Uterus (tissue), 2 donors: ENCODE results near the gene NIN.

Experiments used
- POLR2A ChIP-seq, 2 donors: fragments of 450-650 bp; IDR thresholded peaks; one replicate each; pipeline ENCODE4 v1.6.1; 2016; ENCODE audit warnings: antibody characterized with exemption in 2 of 2, mild to moderate bottlenecking in 1 of 2, moderate library complexity in 1 of 2
- TF ChIP-seq, protein P1 (sequence below), 4 experiments: fragments of 200-600 bp in 2 of 4; fragments of 450-650 bp in 2 of 4; sonication (generic) in 2 of 4; IDR thresholded peaks; one replicate each; pipeline ENCODE4 v1.5.1; 2016 to 2019; ENCODE audit warnings: antibody characterized with exemption in 4 of 4, mild to moderate bottlenecking in 2 of 4, moderate library complexity in 1 of 4

GRCh38 chr14:50750323-50750722 lies 80.6 kb downstream of the NIN start:
- TF ChIP-seq, protein P1, sequence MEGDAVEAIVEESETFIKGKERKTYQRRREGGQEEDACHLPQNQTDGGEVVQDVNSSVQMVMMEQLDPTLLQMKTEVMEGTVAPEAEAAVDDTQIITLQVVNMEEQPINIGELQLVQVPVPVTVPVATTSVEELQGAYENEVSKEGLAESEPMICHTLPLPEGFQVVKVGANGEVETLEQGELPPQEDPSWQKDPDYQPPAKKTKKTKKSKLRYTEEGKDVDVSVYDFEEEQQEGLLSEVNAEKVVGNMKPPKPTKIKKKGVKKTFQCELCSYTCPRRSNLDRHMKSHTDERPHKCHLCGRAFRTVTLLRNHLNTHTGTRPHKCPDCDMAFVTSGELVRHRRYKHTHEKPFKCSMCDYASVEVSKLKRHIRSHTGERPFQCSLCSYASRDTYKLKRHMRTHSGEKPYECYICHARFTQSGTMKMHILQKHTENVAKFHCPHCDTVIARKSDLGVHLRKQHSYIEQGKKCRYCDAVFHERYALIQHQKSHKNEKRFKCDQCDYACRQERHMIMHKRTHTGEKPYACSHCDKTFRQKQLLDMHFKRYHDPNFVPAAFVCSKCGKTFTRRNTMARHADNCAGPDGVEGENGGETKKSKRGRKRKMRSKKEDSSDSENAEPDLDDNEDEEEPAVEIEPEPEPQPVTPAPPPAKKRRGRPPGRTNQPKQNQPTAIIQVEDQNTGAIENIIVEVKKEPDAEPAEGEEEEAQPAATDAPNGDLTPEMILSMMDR (IDR thresholded peaks at IDR 0.05), result no peak
- TF ChIP-seq POLR2A (IDR thresholded peaks at IDR 0.05), result no peak
